GM21526 (cell line): Measurements from ENCODE around the gene ALDH1B1.

Experiments used
- ATAC-seq: cut with Tn5 transposase; IDR thresholded peaks from one replicate; pipeline ENCODE4 v1.9.1; 2021; ENCODE audit warnings: moderate library complexity; ENCODE audit not compliant: unreplicated experiment, low FRiP score

The ALDH1B1 gene

GRCh38 chr9:38392235-38393127 is at the start of gene ALDH1B1:
Gene ALDH1B1, plus strand, starts transcription at chr9:38392702. Its CDS starts 3,047 bp downstream, at chr9:38395749.
- ATAC-seq, result peak; percentile 97

GRCh38 chr9:38343037-38343436 is 49.5 kb upstream of the ALDH1B1 start:
- ATAC-seq, result no peak

- ATAC-seq, result no peak
These were observed 49.0 kb upstream of the ALDH1B1 start for GRCh38 chr9:38343552-38343951.

GRCh38 chr9:38344566-38345324 is 47.8 kb upstream of the ALDH1B1 start:
- ATAC-seq, result no peak

- no peak for ATAC-seq
These were observed 46.4 kb upstream of the ALDH1B1 start for GRCh38 chr9:38345851-38346755.

GRCh38 chr9:38346811-38347210 is 45.7 kb upstream of the ALDH1B1 start:
- ATAC-seq, result no peak

GRCh38 chr9:38347271-38347671 is 45.2 kb upstream of the ALDH1B1 start:
- no peak for ATAC-seq

- no peak for ATAC-seq
These were observed 44.6 kb upstream of the ALDH1B1 start for GRCh38 chr9:38347946-38348345.

- ATAC-seq, result no peak
These were observed 42.0 kb upstream of the ALDH1B1 start for GRCh38 chr9:38350529-38350928.

- no peak for ATAC-seq
These were observed 39.8 kb upstream of the ALDH1B1 start for GRCh38 chr9:38352530-38353328.

GRCh38 chr9:38355115-38355514 is 37.4 kb upstream of the ALDH1B1 start:
- ATAC-seq, result no peak

- no peak for ATAC-seq
These were observed 36.9 kb upstream of the ALDH1B1 start for GRCh38 chr9:38355517-38356120.

- no peak for ATAC-seq
These were observed 35.7 kb upstream of the ALDH1B1 start for GRCh38 chr9:38356851-38357250.

GRCh38 chr9:38357350-38358114 is 35.0 kb upstream of the ALDH1B1 start:
- no peak for ATAC-seq

- no peak for ATAC-seq
These were observed 33.9 kb upstream of the ALDH1B1 start for GRCh38 chr9:38358390-38359296.

GRCh38 chr9:38359297-38359653 is 33.2 kb upstream of the ALDH1B1 start:
- ATAC-seq, result no peak

- ATAC-seq, result no peak
These were observed 32.7 kb upstream of the ALDH1B1 start for GRCh38 chr9:38359689-38360385.
